GM23248 (cell line): ENCODE measurements around the gene ZNF597. TPM values are rescaled to one million over a fixed set of nuclear protein-coding genes. Genes with fewer than 3 reads are reported as not detected.

Source experiments
- DNase-seq: peaks from one replicate; pipeline ENCODE4 v3.0.0-alpha.2; 2015
- H2AFZ ChIP-seq: fragments of 200-600 bp; sonication (generic); 2 replicates; pipeline ENCODE4 v1.6.1; 2016; ENCODE audit warnings: antibody characterized with exemption
- H3F3A ChIP-seq: fragments of 200-600 bp; sonication (generic); 2 replicates; pipeline ENCODE4 v1.6.1; 2016; ENCODE audit warnings: mild to moderate bottlenecking, antibody characterized with exemption, mixed run types; ENCODE audit not compliant: insufficient read depth
- H3K27ac ChIP-seq: fragments of 200-600 bp; sonication (generic); 2 replicates; pipeline ENCODE4 v1.5.1; 2016; ENCODE audit warnings: mild to moderate bottlenecking
- H3K27me3 ChIP-seq: fragments of 200-600 bp; sonication (generic); replicated peaks from 2 replicates; pipeline ENCODE4 v1.6.1; 2016; ENCODE audit warnings: mild to moderate bottlenecking; ENCODE audit not compliant: insufficient read depth
- H3K36me3 ChIP-seq: fragments of 200-600 bp; sonication (generic); 2 replicates; pipeline ENCODE4 v1.6.1; 2016; ENCODE audit warnings: low read depth, mild to moderate bottlenecking
- H3K4me1 ChIP-seq: fragments of 200-600 bp; sonication (generic); 2 replicates; pipeline ENCODE4 v1.6.1; 2016; ENCODE audit warnings: mild to moderate bottlenecking; ENCODE audit not compliant: insufficient read depth
- H3K4me2 ChIP-seq: fragments of 200-600 bp; sonication (generic); one replicate; pipeline ENCODE4 v1.6.1; 2016; ENCODE audit warnings: mild to moderate bottlenecking; ENCODE audit not compliant: unreplicated experiment
- H3K4me3 ChIP-seq: fragments of 200-600 bp; sonication (generic); 2 replicates; pipeline ENCODE4 v1.5.1; 2016; ENCODE audit warnings: mild to moderate bottlenecking
- H3K79me2 ChIP-seq: fragments of 200-600 bp; sonication (generic); 2 replicates; pipeline ENCODE4 v1.6.1; 2016; ENCODE audit warnings: mild to moderate bottlenecking; ENCODE audit not compliant: insufficient read depth
- H3K9ac ChIP-seq: fragments of 200-600 bp; sonication (generic); 2 replicates; pipeline ENCODE4 v1.6.1; 2016; ENCODE audit warnings: mild to moderate bottlenecking
- H3K9me2 ChIP-seq: fragments of 200-600 bp; sonication (generic); 2 replicates; pipeline ENCODE4 v1.6.1; 2016; ENCODE audit warnings: mixed run types, mild to moderate bottlenecking, moderate library complexity; ENCODE audit not compliant: insufficient read depth
- H3K9me3 ChIP-seq: fragments of 200-600 bp; sonication (generic); one replicate; pipeline ENCODE4 v1.6.1; 2017; ENCODE audit warnings: low read depth
- H4K20me1 ChIP-seq: fragments of 200-600 bp; sonication (generic); 2 replicates; pipeline ENCODE4 v1.6.0; 2016; ENCODE audit not compliant: insufficient read depth
- EZH2 ChIP-seq: fragments of 200-600 bp; sonication (generic); IDR thresholded peaks from 2 replicates; pipeline ENCODE4 v1.6.1; 2018; ENCODE audit warnings: antibody characterized with exemption, mild to moderate bottlenecking; ENCODE audit not compliant: insufficient read depth, poor library complexity, severe bottlenecking
- EZH2phosphoT487 ChIP-seq: fragments of 200-600 bp; sonication (generic); IDR thresholded peaks from 2 replicates; pipeline ENCODE4 v1.6.1; 2018; ENCODE audit warnings: antibody characterized with exemption, moderate library complexity, mild to moderate bottlenecking, low read depth; ENCODE audit not compliant: insufficient read depth
- WGBS, 2 experiments: methylation state at CpG; one replicate each; pipeline ENCODE4 v1.1.6; 2015 to 2017; ENCODE audit warnings: low lambda C conversion rate in 2 of 2, low coverage in 1 of 2; ENCODE audit errors: missing lambda C conversion rate in 2 of 2; 5-methylcytosine and 5-hydroxymethylcytosine counted together
- in situ Hi-C: fragments of 300-500 bp; cut with MboI; formaldehyde crosslinking; loops from 2 replicates; pipeline ENCODE4 v1.15.0; 2020
- polyA plus RNA-seq: library from polyadenylated mRNA; unstranded; fragments of >200 nt; fragmentation: Nextera tagmentation; extraction: Ambion mirVana; gene quantifications from 2 replicates; pipeline ENCODE4 v1.2.1, GENCODE V29; 2016
- total RNA-seq: library from RNA; depleted of rRNA; stranded (reverse); fragments of >200 nt; shearing (Covaris generic); gene quantifications from 2 replicates; pipeline ENCODE4 v1.2.3, GENCODE V29; 2014

Gene ZNF597
- total and polyA plus RNA-seq, 2 experiments from 2014 or later, result 2.2 to 3.2 TPM

- Histone ChIP-seq H4K20me1 (no peaks in the 10 kb centered on the region), H3K79me2 (peaks cover 21% of the 10 kb centered on the region), H3K4me2 (no peak overlapping the region), H3K9me3 (no peaks in the 10 kb centered on the region), H3K4me3 (no peak overlapping the region), H3K27ac (no peak overlapping the region), H2AFZ (no peak overlapping the region), H3K9me2 (no peaks in the 10 kb centered on the region), H3F3A (peaks cover 21% of the 10 kb centered on the region), H3K9ac (no peak overlapping the region), H3K27me3 (no peaks in the 10 kb centered on the region), H3K4me1 (peaks cover 20% of the 10 kb centered on the region), H3K36me3 (no peaks in the 10 kb centered on the region; the same call in 1 of the 2 replicates)
- TF ChIP-seq EZH2phosphoT487, result no peak
- no peak for TF ChIP-seq EZH2
- peak; percentile 28 for DNase-seq
- 68 to 71% methylated on average over 10 of the region's 10 CpGs for WGBS, 2 experiments
- in situ Hi-C loops, result no loop called here
These were observed 11.4 kb upstream of the ZNF597 start for GRCh38 chr16:3454631-3455147.

- H3K4me1 ChIP-seq, result 0 out of 2 replicates have a peak, but pooled peaks cover 14% of the 10 kb centered on the region
- no peaks in the 10 kb centered on the region; the same call in 1 of the 2 replicates for H3K36me3 ChIP-seq
- peaks cover 15% of the 10 kb centered on the region for H3K79me2 ChIP-seq
- H3K4me2 ChIP-seq, result no peak overlapping the region
- TF ChIP-seq EZH2phosphoT487 (no peak), EZH2 (no peak)
- H3F3A ChIP-seq, result peaks cover 15% of the 10 kb centered on the region
- no peak overlapping the region for H3K4me3 ChIP-seq
- H3K27ac ChIP-seq, result no peak overlapping the region
- WGBS, 2 experiments, result 81 to 85% methylated on average over 5 of the region's 5 CpGs
- no peaks in the 10 kb centered on the region for H4K20me1 ChIP-seq
- no peak overlapping the region for H3K9ac ChIP-seq
- H2AFZ ChIP-seq, result no peak overlapping the region
- DNase-seq, result peak; percentile 25
- no peaks in the 10 kb centered on the region for H3K9me3 ChIP-seq
- no peaks in the 10 kb centered on the region for H3K27me3 ChIP-seq
- no peaks in the 10 kb centered on the region for H3K9me2 ChIP-seq
- in situ Hi-C loops, result no loop called here
These were observed 10.8 kb upstream of the ZNF597 start for GRCh38 chr16:3454093-3454492.

DNA sequence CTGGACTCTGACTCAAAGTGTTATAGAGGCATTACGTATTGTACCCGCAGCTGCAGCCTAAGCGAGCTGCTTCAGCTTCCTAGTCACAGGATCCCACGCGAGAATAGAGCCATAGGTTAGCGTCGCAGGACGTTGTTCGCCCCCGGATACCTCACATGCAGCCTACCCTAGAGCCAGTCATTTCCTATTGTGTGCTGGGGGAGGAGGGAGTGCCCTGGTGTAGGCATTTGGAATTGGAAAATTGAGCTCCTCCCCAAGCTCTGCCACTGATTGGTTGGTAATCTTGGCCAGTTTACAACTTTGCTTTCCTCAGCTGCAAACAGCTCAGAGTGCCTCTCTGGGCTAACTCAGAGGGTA, 706 bp upstream of the ZNF597 start:
- in situ Hi-C loops, result no loop called here
- 16 to 23% methylated on average over 10 of the region's 10 CpGs for WGBS, 2 experiments
- no peaks in the 10 kb centered on the region for H3K27me3 ChIP-seq

GRCh38 chr16:3439637-3440036, 3.7 kb downstream of the ZNF597 start:
- in situ Hi-C loops, result no loop called here
- no peaks in the 10 kb centered on the region for H4K20me1 ChIP-seq
- WGBS, 2 experiments, result 55 to 58% methylated on average over 4 of the region's 4 CpGs

More for the DNA sequence above, 706 bp upstream of the ZNF597 start:
- Histone ChIP-seq H3K9ac (peak overlapping the region; percentile 97), H2AFZ (peak overlapping the region; percentile 69), H4K20me1 (no peaks in the 10 kb centered on the region), H3K27ac (peak overlapping the region; percentile 93), H3K4me2 (peak overlapping the region; percentile 59), H3K4me1 (peaks cover 6% of the 10 kb centered on the region; the same call in 1 of the 2 replicates), H3K79me2 (peaks cover 86% of the 10 kb centered on the region), H3K4me3 (peak overlapping the region; percentile 88), H3K9me2 (no peaks in the 10 kb centered on the region), H3K9me3 (no peaks in the 10 kb centered on the region), H3F3A (0 out of 2 replicates have a peak, but pooled peaks cover 4% of the 10 kb centered on the region), H3K36me3 (peaks cover 3% of the 10 kb centered on the region; the same call in 1 of the 2 replicates)
- DNase-seq, result peak; percentile 88
- no peak for TF ChIP-seq EZH2

More at GRCh38 chr16:3439637-3440036, 3.7 kb downstream of the ZNF597 start:
- peaks cover 63% of the 10 kb centered on the region for H3K79me2 ChIP-seq
- H3K4me2 ChIP-seq, result no peak overlapping the region
- peaks cover 3% of the 10 kb centered on the region; the same call in 1 of the 2 replicates for H3K4me1 ChIP-seq
- no peaks in the 10 kb centered on the region for H3K9me3 ChIP-seq
- H3K9ac ChIP-seq, result no peak overlapping the region
- H3K9me2 ChIP-seq, result no peaks in the 10 kb centered on the region
- no peaks in the 10 kb centered on the region for H3K27me3 ChIP-seq
- H3K27ac ChIP-seq, result no peak overlapping the region
- H3K4me3 ChIP-seq, result no peak overlapping the region
- no peak for TF ChIP-seq EZH2phosphoT487
- TF ChIP-seq EZH2, result no peak
- 0 out of 2 replicates have a peak, but pooled peaks cover 4% of the 10 kb centered on the region for H3F3A ChIP-seq
- no peak for DNase-seq
- no peak overlapping the region for H2AFZ ChIP-seq
- H3K36me3 ChIP-seq, result peaks cover 15% of the 10 kb centered on the region
